Retinal pigment epithelial cell (primary cell): ENCODE results near the gene ZNF860.
"Not testable (repeated sequence)": the region's sequence is repeated elsewhere in the genome, so short reads cannot be mapped to it uniquely, and the experiment has no call there.

Experiments
- DNase-seq: peaks from one replicate; pipeline ENCODE4 v3.0.0-alpha.2; 2010; ENCODE audit warnings: low read depth
- H3K4me3 ChIP-seq: 2 replicates; pipeline ENCODE4 v1.5.1; 2011; ENCODE audit warnings: mild to moderate bottlenecking, low read length, control low read depth, moderate library complexity
- CTCF ChIP-seq: conservative IDR thresholded peaks from 2 replicates; pipeline ENCODE4 v1.5.1; 2011; ENCODE audit warnings: low read depth, low read length, control low read depth, inconsistent platforms

The ZNF860 gene

GRCh38 chr3:31993843-31994242 is 12.3 kb downstream of the ZNF860 start:
- DNase-seq = no peak
- no peak for TF ChIP-seq CTCF
- H3K4me3 ChIP-seq = no peak overlapping the region

GRCh38 chr3:31995026-31995425 is 13.5 kb downstream of the ZNF860 start:
- not testable (repeated sequence) for DNase-seq, H3K4me3 ChIP-seq

- TF ChIP-seq CTCF = no peak
- H3K4me3 ChIP-seq = no peak overlapping the region
- no peak for DNase-seq
Measured at GRCh38 chr3:31996195-31996594, 14.6 kb downstream of the ZNF860 start.

- TF ChIP-seq CTCF = no peak
- no peak for DNase-seq
Measured at GRCh38 chr3:31997500-31997899, 15.9 kb downstream of the ZNF860 start.

GRCh38 chr3:31999907-32000439 is 18.4 kb downstream of the ZNF860 start:
- no peak for DNase-seq
- no peak for TF ChIP-seq CTCF

More at GRCh38 chr3:31997500-31997899, 15.9 kb downstream of the ZNF860 start:
- no peak overlapping the region for H3K4me3 ChIP-seq

GRCh38 chr3:32000877-32001276 is 19.3 kb downstream of the ZNF860 start:
- TF ChIP-seq CTCF = no peak
- DNase-seq = no peak
- no peak overlapping the region for H3K4me3 ChIP-seq

More at GRCh38 chr3:31999907-32000439, 18.4 kb downstream of the ZNF860 start:
- H3K4me3 ChIP-seq = no peak overlapping the region

- TF ChIP-seq CTCF = no peak
- H3K4me3 ChIP-seq = no peak overlapping the region
- no peak for DNase-seq
Measured at GRCh38 chr3:32002561-32003368, 21.2 kb downstream of the ZNF860 start.
